ENCODE results near the gene SMOC2.

The SMOC2 gene

DNA sequence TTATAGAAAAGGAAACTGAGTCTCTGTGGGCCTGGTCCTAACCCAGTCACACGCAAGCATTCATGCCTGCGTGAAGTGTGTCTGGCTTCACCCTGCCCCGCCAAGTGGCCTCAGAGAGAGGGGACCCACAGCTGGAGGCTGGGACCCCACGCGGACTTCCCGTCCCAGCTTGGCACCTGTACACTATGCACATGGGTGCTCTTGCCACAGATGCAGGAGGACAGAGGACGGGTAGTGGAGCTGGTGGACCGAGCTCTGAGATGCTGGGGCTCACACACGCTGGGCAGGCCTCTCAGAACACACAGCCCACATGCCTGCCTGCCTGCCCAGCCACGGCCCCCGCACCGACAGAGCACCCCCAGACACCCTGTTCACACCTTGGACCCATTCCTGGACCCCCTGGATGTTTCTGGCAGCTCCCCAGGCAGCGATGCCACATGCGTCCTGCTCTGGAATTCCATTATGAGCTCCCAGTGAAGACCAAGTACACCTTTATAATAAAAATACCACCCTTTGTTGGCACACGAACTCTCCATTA, 24.9 kb upstream of the SMOC2 start:
- no peak for DNase-seq

- no peak for DNase-seq
Observed at GRCh38 chr6:168416531-168416930, 24.5 kb upstream of the SMOC2 start.

DNA sequence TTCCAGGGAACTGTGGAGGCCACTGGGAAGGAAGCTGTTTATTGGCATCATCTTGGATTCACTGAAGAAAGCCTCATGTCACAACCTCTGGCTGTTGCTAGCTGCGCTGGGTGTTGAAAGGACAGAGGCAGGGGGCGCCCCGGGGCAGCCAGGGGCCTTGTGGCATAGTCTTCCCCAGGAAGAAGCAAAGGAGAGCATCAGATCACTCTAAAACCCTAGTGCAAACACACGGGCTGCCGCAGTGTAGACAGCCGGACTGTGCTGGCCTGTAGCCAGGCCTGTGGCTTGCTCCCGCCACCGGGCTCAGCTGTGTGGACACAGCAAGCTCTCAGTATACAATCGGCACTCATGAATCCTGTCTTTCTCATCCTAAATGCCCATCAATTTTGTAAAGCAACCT, 23.8 kb upstream of the SMOC2 start:
- DNase-seq, result no peak

DNA sequence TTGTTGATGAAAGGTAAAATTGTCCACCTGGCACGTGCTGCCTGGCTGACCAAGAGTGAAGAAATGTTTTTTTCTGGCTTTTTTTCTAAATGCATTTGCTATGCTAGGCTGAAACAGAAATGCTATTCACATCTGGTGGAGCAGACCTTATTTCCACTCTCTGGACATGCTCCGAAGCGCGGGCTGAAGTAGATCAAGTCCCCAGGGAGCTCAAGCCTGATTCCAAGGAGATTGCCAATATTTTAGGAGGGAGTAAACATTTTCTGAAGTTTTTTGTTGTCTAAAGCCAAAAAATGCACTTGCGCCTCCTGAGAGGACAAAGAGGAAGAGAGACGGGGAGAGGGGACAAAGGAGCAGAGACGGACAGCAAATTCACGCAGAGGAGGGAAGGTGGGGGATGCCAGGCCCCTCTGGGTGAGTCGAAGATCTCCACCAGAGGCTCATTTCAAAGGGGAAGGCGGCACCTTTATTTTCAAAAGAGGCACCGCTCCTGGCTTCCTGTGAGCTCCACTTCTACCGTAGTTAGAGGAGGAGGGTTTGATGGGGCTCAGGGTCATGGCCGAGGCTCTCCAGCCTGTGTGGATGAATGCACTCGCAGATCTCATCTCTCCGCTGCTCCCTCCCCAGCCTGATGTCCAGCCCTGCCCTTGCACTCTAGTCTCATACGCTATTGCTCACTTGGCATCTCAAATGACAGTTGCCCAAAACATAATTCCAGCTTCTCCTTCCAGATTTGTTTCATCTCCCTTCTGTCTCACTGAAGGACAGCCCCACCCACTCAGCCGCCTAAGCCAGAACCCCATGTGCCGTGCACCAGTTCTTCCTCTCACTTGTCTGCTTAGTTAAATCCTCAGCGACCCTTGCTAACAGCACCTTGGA, 23.1 kb upstream of the SMOC2 start:
- DNase-seq, result no peak

DNA sequence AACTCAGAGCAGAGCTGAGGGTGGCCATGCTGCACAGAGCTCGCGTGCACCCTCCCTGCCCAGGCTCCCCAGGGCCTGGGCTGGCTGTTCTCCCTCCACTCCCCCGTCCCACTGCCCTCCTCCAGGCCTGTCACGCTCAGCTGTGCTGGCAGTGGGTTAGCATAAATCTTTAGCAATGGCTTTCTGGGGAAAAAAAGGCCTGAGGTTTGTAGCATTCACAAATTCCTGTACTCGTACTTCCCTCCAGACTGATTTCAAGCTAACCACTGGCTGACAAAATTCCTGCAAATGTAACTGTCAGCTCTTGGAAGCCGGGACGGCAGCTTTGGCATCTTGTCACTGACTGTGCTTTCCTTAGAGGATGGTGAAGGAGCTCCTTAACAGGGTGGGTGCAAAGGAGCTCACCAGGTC, 22.3 kb upstream of the SMOC2 start:
- DNase-seq, result no peak

- DNase-seq, result no peak
Observed at GRCh38 chr6:168419569-168419968, 21.4 kb upstream of the SMOC2 start.

DNA sequence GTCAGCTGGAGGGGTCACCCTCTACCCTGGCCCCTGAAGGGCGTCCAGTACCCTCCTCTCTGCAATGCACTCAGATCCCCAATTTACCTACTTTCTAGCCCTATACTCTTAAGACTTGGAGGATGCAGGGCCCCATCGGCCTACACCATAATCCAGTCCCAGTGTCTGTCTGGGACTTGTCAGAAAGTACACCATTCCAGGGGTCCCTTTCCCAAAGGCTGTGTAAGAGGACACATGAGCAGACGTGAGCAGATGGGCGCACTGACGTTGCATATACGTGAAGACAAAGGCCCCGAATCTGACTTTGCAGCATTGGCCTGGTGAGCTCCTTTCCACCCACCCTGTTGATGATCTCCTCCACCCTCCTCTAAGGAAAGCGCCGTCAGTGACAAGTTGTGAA, 20.9 kb upstream of the SMOC2 start:
- no peak for DNase-seq

DNA sequence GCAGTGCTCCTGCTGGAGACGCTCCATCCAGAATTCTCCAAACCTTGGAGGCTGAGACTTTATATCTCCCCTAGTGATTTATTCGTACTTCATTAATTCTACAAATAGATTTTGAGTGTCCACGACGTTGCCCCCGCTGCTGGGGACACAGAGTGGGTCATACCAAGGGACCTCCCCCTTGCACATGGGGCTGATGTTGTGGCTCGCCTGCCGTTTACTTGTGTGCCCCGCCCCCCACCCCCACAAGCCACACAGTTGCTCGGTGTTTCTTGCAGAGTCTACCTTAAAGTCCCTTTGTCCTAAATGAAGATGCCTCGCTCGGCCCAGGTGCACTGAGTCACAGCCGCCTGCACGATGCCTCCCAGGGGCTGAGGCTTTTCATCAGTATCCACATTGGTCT, 20.3 kb upstream of the SMOC2 start:
- DNase-seq, result no peak

- no peak for DNase-seq
Observed at GRCh38 chr6:168427184-168427583, 13.8 kb upstream of the SMOC2 start.

DNA sequence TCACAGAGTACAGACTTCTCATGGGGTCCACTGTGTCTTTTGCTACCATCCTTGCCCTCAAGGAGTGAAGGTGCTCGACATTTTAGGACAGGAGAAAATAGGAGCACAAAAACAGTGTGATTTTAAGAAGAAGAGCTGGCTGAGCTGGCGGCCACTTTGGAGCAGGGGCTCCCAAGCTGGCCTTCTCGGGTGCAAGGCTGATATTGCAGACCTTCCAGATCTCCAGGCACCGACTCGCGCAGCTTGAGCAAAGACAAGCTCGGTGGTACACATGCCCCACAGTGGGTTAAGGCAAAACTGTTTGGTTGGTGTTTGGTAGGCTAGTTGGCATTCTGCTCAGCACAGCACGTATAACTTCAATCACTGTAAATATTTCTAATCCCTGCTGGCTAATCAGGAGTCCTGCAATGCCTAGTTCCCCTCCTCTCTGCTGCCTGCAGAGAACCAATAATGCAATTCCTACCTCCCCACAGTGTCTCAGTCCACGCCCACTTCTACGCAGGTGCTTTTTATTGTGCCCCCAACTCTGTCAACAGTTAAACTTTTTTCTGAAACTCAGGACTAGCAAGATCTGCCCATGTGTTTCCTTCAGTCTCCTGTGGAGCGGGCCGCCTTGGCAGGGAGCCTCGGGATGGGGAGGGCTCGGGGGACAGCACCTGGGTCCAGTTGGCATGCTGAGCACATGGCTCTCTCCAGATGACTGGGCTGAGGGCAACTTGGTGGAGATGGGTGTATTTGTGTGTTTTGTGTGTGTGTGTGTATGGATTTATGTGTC, 12.7 kb upstream of the SMOC2 start:
- no peak for DNase-seq

- DNase-seq, result no peak
Observed at GRCh38 chr6:168428863-168429262, 12.1 kb upstream of the SMOC2 start.

- DNase-seq, result no peak
Observed at GRCh38 chr6:168432196-168432595, 8.8 kb upstream of the SMOC2 start.

GRCh38 chr6:168433898-168434297, 7.1 kb upstream of the SMOC2 start:
- no peak for DNase-seq

DNA sequence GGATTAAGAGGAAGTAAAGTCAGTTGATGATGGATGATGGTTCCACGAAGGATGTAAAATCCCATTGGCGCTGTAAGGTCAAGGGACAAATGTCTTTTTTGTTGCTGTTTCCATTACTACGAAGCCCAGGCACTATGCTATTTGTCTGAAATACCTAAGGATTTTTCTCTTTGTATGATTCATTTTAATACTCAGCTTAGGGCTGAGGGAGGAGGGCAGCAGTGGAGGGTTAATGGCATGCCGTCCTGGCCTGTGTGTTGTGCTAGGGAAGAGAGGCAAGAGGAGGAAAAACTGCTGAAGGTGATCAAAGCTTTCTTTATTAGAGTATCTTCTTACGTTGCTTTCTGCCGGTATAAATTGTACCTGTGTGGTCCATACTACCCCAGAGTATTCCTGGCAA, 6.5 kb upstream of the SMOC2 start:
- no peak for DNase-seq

- no peak for DNase-seq
Observed at GRCh38 chr6:168437751-168438150, 3.2 kb upstream of the SMOC2 start.

DNA sequence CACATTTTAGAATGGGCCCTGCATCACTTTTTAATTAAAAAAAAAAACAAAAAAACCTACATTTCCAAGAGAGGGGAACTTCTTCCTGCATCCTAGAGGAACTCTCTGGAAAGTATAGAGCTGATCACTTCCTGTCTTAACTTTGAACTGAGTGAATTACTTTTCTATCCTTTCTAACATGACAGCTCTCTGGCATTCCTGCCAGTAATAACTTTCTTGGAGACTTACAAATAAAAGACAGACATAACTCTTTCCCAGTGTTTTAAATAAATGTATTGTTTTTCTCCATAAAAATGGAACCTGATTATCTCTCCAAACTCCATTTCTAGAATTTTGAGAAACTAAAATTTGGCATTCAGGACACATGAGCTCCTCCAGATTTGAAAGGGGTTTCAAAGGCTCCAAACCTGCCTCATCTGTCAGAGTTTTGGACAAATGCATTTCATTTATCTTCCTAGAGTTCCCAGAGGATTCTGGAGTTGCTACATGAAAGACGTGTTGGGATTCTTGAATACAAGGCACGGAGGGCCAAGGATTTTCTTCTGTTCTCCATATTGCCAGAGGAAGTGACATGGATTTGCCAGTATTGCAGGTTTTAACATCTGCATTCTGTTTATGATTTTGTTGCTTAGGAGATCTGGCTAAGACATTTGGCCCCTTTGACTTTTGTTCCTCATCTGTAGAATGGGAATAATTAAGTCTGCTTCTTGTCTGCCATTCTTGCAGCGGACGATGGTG, 2.0 kb upstream of the SMOC2 start:
- no peak for DNase-seq

GRCh38 chr6:168439794-168440450, 1.1 kb upstream of the SMOC2 start:
- no peak for DNase-seq

- DNase-seq, result no peak
Observed at GRCh38 chr6:168441434-168442391, 729 bp downstream of the SMOC2 start.

- DNase-seq, result no peak
Observed at GRCh38 chr6:168442646-168443045, 1.7 kb downstream of the SMOC2 start.

GRCh38 chr6:168447282-168447681, 6.3 kb downstream of the SMOC2 start:
- DNase-seq, result no peak

GRCh38 chr6:168447700-168448099, 6.7 kb downstream of the SMOC2 start:
- DNase-seq, result no peak
